IMR-90 (cell line): ENCODE measurements around the gene ACACB. TPM values are rescaled to one million over a fixed set of nuclear protein-coding genes. Genes with fewer than 3 reads are reported as not detected.

Experiments
- ATAC-seq: fragments of 200-7000 bp; cut with Tn5 transposase; 2 replicates; pipeline ENCODE4 v1.9.1; 2020; ENCODE audit warnings: low read depth, mild to moderate bottlenecking, moderate library complexity
- BruUV-seq: library from RNA; stranded (reverse); fragments of 400-500 nt; replicated peaks from 2 replicates; lab custom pipeline; 2021; lab: Mats Ljungman, UMichigan
- CTCF ChIA-PET: fragments of 300-600 bp; formaldehyde crosslinking; extraction: SDS; loops from one replicate; lab custom pipeline; 2021; ENCODE audit warnings: antibody characterized with exemption; lab: Yijun Ruan, JAX
- POLR2A ChIA-PET: fragments of 300-600 bp; sonication (Branson Sonifier 250); formaldehyde crosslinking; loops from one replicate; lab custom pipeline; 2022; ENCODE audit warnings: antibody characterized with exemption; ENCODE audit not compliant: unreplicated experiment; lab: Charles Lee
- DNase-seq: peaks from one replicate; pipeline ENCODE4 v3.0.0; 2013
- H2AFZ ChIP-seq: replicated peaks from 2 replicates; pipeline ENCODE3; 2013; ENCODE audit warnings: low read length, mild to moderate bottlenecking; ENCODE audit not compliant: poor library complexity
- H2AK5ac ChIP-seq: 2 replicates; pipeline ENCODE4 v1.6.1; 2013; ENCODE audit warnings: low read depth, low read length, inconsistent platforms
- H2AK9ac ChIP-seq: replicated peaks from 2 replicates; pipeline ENCODE3; 2013; ENCODE audit warnings: mild to moderate bottlenecking, low read depth, low read length, moderate library complexity; ENCODE audit not compliant: poor library complexity
- H2BK120ac ChIP-seq: 2 replicates; pipeline ENCODE4 v1.6.1; 2013; ENCODE audit warnings: low read depth, low read length, inconsistent platforms
- H2BK15ac ChIP-seq: 3 replicates; pipeline ENCODE4 v1.6.1; 2013; ENCODE audit warnings: low read depth, low read length, inconsistent platforms
- H2BK20ac ChIP-seq: 2 replicates; pipeline ENCODE4 v1.6.1; 2013; ENCODE audit warnings: low read depth, mild to moderate bottlenecking, inconsistent platforms, low read length, moderate library complexity
- H2BK5ac ChIP-seq: 2 replicates; pipeline ENCODE4 v1.6.1; 2013; ENCODE audit warnings: mild to moderate bottlenecking, low read depth, low read length, inconsistent platforms; ENCODE audit not compliant: poor library complexity, severe bottlenecking
- H3K14ac ChIP-seq: replicated peaks from 2 replicates; pipeline ENCODE4 v1.6.1; 2013; ENCODE audit warnings: low read depth, low read length, inconsistent platforms
- H3K18ac ChIP-seq: 2 replicates; pipeline ENCODE4 v1.6.1; 2013; ENCODE audit warnings: low read depth, low read length, control low read depth
- H3K23ac ChIP-seq: 2 replicates; pipeline ENCODE4 v1.6.1; 2013; ENCODE audit warnings: low read depth, low read length, inconsistent platforms
- H3K27ac ChIP-seq: 2 replicates; pipeline ENCODE4 v1.5.1; 2013; ENCODE audit warnings: mild to moderate bottlenecking, control low read depth, low read length; ENCODE audit not compliant: insufficient read depth
- H3K27me3 ChIP-seq: 2 replicates; pipeline ENCODE4 v1.6.1; 2013; ENCODE audit warnings: low read length; ENCODE audit not compliant: control insufficient read depth, insufficient read depth
- H3K36me3 ChIP-seq: 2 replicates; pipeline ENCODE4 v1.6.1; 2013; ENCODE audit warnings: low read length, mixed read lengths; ENCODE audit not compliant: control insufficient read depth, insufficient read depth
- H3K4ac ChIP-seq: 2 replicates; pipeline ENCODE4 v1.6.1; 2013; ENCODE audit warnings: low read depth, low read length, inconsistent platforms
- H3K4me1 ChIP-seq: 2 replicates; pipeline ENCODE4 v1.6.1; 2013; ENCODE audit warnings: low read length, mixed read lengths; ENCODE audit not compliant: control insufficient read depth, insufficient read depth
- H3K4me2 ChIP-seq: 2 replicates; pipeline ENCODE4 v1.6.1; 2013; ENCODE audit warnings: low read depth, mild to moderate bottlenecking, control low read depth, low read length, moderate library complexity
- H3K4me3 ChIP-seq: 2 replicates; pipeline ENCODE4 v1.5.1; 2013; ENCODE audit warnings: low read depth, mild to moderate bottlenecking, control low read depth, low read length, moderate library complexity; ENCODE audit not compliant: insufficient read depth
- H3K56ac ChIP-seq: 2 replicates; pipeline ENCODE4 v1.6.1; 2013; ENCODE audit warnings: low read length, inconsistent platforms; ENCODE audit not compliant: insufficient read depth; ENCODE audit errors: extremely low read depth
- H3K79me1 ChIP-seq, 2 experiments: 2 replicates each; pipeline ENCODE4 v1.6.1; 2013; ENCODE audit warnings: low read length in 2 of 2, inconsistent platforms in 1 of 2, low read depth in 1 of 2
- H3K9ac ChIP-seq: 2 replicates; pipeline ENCODE4 v1.6.1; 2013; ENCODE audit warnings: low read depth, low read length, control low read depth
- H3K9me1 ChIP-seq: 2 replicates; pipeline ENCODE4 v1.6.1; 2013; ENCODE audit warnings: low read length, inconsistent platforms; ENCODE audit not compliant: insufficient read depth
- H3K9me3 ChIP-seq: 2 replicates; pipeline ENCODE4 v1.6.1; 2013; ENCODE audit warnings: low read length; ENCODE audit not compliant: control insufficient read depth, insufficient read depth
- H4K20me1 ChIP-seq: 2 replicates; pipeline ENCODE4 v1.6.1; 2013; ENCODE audit warnings: low read length, inconsistent platforms; ENCODE audit not compliant: insufficient read depth
- H4K5ac ChIP-seq: 2 replicates; pipeline ENCODE4 v1.6.1; 2013; ENCODE audit warnings: mild to moderate bottlenecking, low read depth, low read length, control low read depth
- H4K8ac ChIP-seq, 2 experiments: 2 replicates each; pipeline ENCODE4 v1.6.1; 2013; ENCODE audit warnings: low read depth in 2 of 2, low read length in 2 of 2, control low read depth in 1 of 2, inconsistent platforms in 1 of 2
- H4K91ac ChIP-seq: 2 replicates; pipeline ENCODE4 v1.6.1; 2013; ENCODE audit warnings: low read depth, low read length, inconsistent platforms; ENCODE audit not compliant: insufficient read depth
- BHLHE40 ChIP-seq: fragments of 150-350 bp; IDR thresholded peaks from 2 replicates; pipeline ENCODE4 v1.6.1; 2016; ENCODE audit warnings: mild to moderate bottlenecking, low read depth, low read length
- MAZ ChIP-seq: IDR thresholded peaks from 2 replicates; pipeline ENCODE4 v1.6.1; 2012; ENCODE audit warnings: low read depth, mild to moderate bottlenecking, low read length, improper control_type of control experiment, moderate library complexity, borderline replicate concordance
- MXI1 ChIP-seq: IDR thresholded peaks from 2 replicates; pipeline ENCODE4 v1.6.1; 2012; ENCODE audit warnings: low read depth, mild to moderate bottlenecking, low read length, moderate library complexity, borderline replicate concordance
- POLR2A ChIP-seq: IDR thresholded peaks from 2 replicates; pipeline ENCODE4 v1.6.1; 2012; ENCODE audit warnings: mild to moderate bottlenecking, low read depth, low read length
- RAD21 ChIP-seq: IDR thresholded peaks from 2 replicates; pipeline ENCODE4 v1.6.1; 2012; ENCODE audit warnings: low read length, improper control_type of control experiment
- RFX5 ChIP-seq: IDR thresholded peaks from 2 replicates; pipeline ENCODE4 v1.8.0; 2012; ENCODE audit warnings: low read depth, mild to moderate bottlenecking, low read length, moderate library complexity
- SMC3 ChIP-seq: fragments of 150-350 bp; IDR thresholded peaks from 2 replicates; pipeline ENCODE4 v1.6.1; 2016; ENCODE audit warnings: low read depth, mild to moderate bottlenecking, antibody characterized with exemption, low read length, moderate library complexity
- WGBS, 2 experiments: methylation state at CpG; one replicate each; pipeline versions ENCODE4 v1.1.5 to v1.1.7; 2013; ENCODE audit warnings: missing lambda C conversion rate in 2 of 2; ENCODE audit not compliant: insufficient read length in 1 of 2; ENCODE audit errors: extremely low coverage in 2 of 2; 5-methylcytosine and 5-hydroxymethylcytosine counted together
- dilution Hi-C: fragments of 300-500 bp; cut with HindIII; formaldehyde crosslinking; loops from one replicate; pipeline ENCODE4 v1.14.3; 2018; ENCODE audit warnings: low sequenced_read_pairs; ENCODE audit not compliant: unreplicated experiment
- in situ Hi-C: fragments of 300-500 bp; cut with MboI; formaldehyde crosslinking; loops from 3 replicates; pipeline ENCODE4 v1.14.3; 2019; ENCODE audit warnings: low sequenced_read_pairs, inconsistent platforms, mixed read lengths
- intact Hi-C: fragments of 100-400 bp; cut with micrococcal nuclease; formaldehyde crosslinking; loops from 2 replicates; pipeline ENCODE4 v1.10.0; 2022
- polyA plus RNA-seq, 3 experiments: library from polyadenylated mRNA; depleted of rRNA; stranded (reverse); fragments of >200 nt; gene quantifications; 2 replicates each; pipeline ENCODE4 v1.2.3, GENCODE V29; 2012; ENCODE audit warnings: low replicate concordance in 1 of 3
- total RNA-seq: library from RNA; depleted of rRNA; stranded (reverse); fragments of >200 nt; gene quantifications from 2 replicates; pipeline ENCODE4 v1.2.3, GENCODE V29; 2012
- TF ChIP-seq, protein P1 (sequence below): fragments of 150-350 bp; IDR thresholded peaks from 2 replicates; pipeline ENCODE4 v1.6.1; 2016; ENCODE audit warnings: low read depth, mild to moderate bottlenecking, low read length, moderate library complexity, borderline replicate concordance
- TF ChIP-seq, protein P2 (sequence below): conservative IDR thresholded peaks from 2 replicates; pipeline ENCODE4 v1.5.1; 2012; ENCODE audit warnings: mild to moderate bottlenecking, low read depth, low read length, improper control_type of control experiment

ACACB gene
- total and polyA plus RNA-seq, 2 of the 4 experiments (the other 2 are of a cell fraction): 2.0 to 2.1 TPM

DNA sequence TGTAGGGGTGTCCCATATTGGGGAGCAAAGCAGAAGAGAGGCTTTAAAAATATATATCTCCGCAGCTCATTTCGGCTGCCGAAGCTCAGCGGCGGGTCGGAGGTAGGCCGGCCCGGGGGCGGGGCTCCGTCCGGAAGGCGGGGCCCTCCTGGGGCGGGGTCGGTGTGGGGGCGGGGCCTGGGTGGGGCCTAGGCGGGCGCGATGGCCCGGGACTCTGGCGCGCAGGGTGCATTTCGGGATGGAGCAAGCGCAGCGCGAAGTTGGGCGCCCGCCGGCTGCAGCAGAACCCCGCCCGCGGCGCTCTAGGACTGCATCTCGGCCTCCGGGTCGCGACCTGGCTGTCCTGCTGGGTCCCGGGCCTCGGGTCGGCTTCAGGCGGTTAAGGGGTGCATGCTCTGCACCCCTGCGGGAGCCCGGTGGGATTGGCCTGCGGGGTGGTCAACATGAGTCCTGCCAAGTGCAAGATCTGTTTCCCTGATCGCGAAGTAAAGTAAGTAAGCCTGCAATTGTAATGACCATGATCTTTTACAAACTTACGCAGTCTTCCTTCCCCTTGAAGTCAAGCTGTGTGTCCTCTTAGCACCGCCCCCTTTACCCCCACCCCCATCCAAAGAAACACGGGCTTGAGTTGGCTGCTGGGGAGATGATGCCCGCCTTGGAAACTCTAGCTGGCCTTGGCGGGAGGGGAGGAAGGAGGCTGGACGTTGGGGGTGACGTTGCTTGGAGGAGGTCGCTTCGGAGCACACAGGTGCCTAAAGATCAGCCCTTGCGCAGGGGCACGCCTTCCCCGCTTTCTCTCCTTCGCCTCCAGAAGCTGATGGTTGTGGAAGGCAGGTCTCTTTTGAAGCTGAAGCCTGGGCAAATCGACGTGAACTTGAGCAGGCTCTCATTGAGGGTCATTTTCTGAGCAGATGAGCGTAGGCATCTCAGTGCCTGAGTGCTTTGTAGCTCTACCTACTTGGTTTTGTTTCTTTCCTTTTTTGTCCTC is 38.4 kb downstream of the ACACB start (continued):
- TF ChIP-seq, protein P1, sequence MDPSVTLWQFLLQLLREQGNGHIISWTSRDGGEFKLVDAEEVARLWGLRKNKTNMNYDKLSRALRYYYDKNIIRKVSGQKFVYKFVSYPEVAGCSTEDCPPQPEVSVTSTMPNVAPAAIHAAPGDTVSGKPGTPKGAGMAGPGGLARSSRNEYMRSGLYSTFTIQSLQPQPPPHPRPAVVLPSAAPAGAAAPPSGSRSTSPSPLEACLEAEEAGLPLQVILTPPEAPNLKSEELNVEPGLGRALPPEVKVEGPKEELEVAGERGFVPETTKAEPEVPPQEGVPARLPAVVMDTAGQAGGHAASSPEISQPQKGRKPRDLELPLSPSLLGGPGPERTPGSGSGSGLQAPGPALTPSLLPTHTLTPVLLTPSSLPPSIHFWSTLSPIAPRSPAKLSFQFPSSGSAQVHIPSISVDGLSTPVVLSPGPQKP: no peak

DNA sequence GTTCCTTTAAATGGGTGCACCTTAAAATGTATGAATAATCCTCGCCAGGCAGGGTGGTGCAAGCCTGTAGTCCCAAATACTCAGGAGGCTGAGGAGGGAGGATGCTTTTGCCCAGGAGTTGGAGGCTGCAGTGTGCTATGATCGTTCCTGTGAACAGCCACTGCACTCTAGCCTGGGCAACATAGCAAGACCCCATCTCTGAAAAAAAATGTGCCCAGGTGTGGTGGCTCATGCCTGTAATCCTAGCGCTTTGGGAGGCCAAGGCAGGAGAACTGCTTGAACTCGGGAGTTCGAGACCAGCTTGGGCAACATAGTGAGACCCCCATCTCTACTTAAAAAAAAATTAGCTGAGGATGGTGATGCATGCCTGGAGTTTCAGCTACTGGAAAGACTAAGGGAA is 39.6 kb downstream of the ACACB start:
- Histone ChIP-seq H3K4me3 (no peak overlapping the region), H4K20me1 (no peaks in the 10 kb centered on the region), H2AFZ (no peak overlapping the region), H4K91ac (no peak overlapping the region), H4K5ac (no peak overlapping the region), H3K4me2 (no peak overlapping the region), H3K56ac (no peak overlapping the region), H2AK9ac (no peak overlapping the region), H3K36me3 (no peaks in the 10 kb centered on the region), H3K4me1 (0 out of 2 replicates have a peak, but pooled peaks cover 2% of the 10 kb centered on the region), H2BK120ac (no peak overlapping the region), H3K18ac (no peak overlapping the region), H3K9ac (no peak overlapping the region), H3K4ac (no peak overlapping the region), H2BK20ac (no peak overlapping the region), H4K8ac (no peak overlapping the region), H3K27me3 (no peaks in the 10 kb centered on the region; the same call in 1 of the 2 replicates), H3K14ac (no peak overlapping the region), H3K79me1 (0 out of 4 replicates have a peak, but pooled peaks cover 0 to 6% of the 10 kb centered on the region in 2 experiments), H3K27ac (no peak overlapping the region), H2BK15ac (no peak overlapping the region), H3K9me1 (0 out of 2 replicates have a peak, but pooled peaks cover 2% of the 10 kb centered on the region), H3K23ac (no peak overlapping the region), H2BK5ac (no peak overlapping the region), H3K9me3 (no peaks in the 10 kb centered on the region), H2AK5ac (no peak overlapping the region)
- dilution Hi-C loops (no loop called here), intact Hi-C loops (no loop called here), in situ Hi-C loops (no loop called here)
- WGBS, 2 experiments: no CpG with 5 or more reads among the region's 5 CpGs
- no peak for ATAC-seq
- no TSS peak for BruUV-seq
- ChIA-PET CTCF (no interaction called here), POLR2A (no interaction called here)
- no peak for DNase-seq
- no peak for TF ChIP-seq MAZ
- TF ChIP-seq MXI1: no peak
- TF ChIP-seq SMC3: no peak
- no peak for TF ChIP-seq RFX5
- TF ChIP-seq, protein P2, sequence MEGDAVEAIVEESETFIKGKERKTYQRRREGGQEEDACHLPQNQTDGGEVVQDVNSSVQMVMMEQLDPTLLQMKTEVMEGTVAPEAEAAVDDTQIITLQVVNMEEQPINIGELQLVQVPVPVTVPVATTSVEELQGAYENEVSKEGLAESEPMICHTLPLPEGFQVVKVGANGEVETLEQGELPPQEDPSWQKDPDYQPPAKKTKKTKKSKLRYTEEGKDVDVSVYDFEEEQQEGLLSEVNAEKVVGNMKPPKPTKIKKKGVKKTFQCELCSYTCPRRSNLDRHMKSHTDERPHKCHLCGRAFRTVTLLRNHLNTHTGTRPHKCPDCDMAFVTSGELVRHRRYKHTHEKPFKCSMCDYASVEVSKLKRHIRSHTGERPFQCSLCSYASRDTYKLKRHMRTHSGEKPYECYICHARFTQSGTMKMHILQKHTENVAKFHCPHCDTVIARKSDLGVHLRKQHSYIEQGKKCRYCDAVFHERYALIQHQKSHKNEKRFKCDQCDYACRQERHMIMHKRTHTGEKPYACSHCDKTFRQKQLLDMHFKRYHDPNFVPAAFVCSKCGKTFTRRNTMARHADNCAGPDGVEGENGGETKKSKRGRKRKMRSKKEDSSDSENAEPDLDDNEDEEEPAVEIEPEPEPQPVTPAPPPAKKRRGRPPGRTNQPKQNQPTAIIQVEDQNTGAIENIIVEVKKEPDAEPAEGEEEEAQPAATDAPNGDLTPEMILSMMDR: no peak
- TF ChIP-seq, protein P1: no peak
- no peak for TF ChIP-seq RAD21
- no peak for TF ChIP-seq BHLHE40
- TF ChIP-seq POLR2A: no peak
